Measurements from ENCODE around the gene PLAGL2.

Gene PLAGL2

DNA sequence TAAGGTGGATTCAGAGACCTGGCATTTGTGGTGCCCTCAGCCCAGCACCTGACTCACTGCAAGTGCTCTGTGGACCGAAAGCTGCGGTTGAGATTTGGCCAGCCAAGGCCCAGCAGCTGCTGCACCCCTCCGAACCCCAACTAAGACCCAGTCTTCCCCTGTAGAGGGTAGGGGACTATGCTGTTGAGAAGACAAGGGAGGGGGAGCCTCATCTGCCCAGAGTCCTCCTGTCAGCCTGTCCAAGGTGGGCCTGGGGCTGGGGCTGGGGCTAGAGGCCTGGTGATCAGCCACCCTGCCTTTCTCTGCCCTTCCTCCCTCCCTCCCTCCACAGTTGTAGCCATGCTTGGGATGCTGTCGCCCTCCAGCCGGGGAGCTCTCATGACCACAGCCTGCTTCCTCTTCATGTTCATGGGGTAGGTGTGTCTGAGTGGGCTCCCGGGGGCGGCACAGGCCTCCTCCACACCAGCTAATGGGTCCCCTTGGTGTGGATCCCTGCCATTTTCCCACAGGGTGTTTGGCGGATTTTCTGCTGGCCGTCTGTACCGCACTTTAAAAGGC, 57.2 kb downstream of the PLAGL2 start:
- no peak for DNase-seq

DNA sequence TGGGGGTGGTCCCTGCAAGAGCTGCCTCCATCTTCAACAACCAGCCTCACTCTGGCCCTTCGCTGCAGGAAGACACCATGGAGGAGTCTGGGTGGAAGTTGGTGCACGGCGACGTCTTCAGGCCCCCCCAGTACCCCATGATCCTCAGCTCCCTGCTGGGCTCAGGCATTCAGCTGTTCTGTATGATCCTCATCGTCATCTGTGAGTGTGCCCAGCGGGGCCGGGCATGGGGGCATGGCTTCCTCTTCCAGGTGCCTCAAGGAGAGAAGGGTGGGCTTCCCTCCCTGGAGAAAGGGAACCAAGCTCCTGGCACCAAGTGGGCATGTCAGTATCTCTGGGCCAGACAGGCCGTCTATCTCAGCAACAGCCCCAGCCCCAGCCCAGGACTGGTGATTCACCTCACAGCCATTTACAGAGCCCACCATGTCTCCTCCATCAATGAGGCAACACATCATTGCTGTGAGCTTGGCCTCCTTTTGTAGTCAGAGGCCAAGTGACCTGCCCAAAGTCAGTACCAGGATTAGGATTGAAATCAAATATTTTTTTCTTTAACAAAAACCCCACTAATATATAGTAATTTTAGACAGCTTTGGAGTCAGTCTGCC, 57.9 kb downstream of the PLAGL2 start:
- DNase-seq: no peak

DNA sequence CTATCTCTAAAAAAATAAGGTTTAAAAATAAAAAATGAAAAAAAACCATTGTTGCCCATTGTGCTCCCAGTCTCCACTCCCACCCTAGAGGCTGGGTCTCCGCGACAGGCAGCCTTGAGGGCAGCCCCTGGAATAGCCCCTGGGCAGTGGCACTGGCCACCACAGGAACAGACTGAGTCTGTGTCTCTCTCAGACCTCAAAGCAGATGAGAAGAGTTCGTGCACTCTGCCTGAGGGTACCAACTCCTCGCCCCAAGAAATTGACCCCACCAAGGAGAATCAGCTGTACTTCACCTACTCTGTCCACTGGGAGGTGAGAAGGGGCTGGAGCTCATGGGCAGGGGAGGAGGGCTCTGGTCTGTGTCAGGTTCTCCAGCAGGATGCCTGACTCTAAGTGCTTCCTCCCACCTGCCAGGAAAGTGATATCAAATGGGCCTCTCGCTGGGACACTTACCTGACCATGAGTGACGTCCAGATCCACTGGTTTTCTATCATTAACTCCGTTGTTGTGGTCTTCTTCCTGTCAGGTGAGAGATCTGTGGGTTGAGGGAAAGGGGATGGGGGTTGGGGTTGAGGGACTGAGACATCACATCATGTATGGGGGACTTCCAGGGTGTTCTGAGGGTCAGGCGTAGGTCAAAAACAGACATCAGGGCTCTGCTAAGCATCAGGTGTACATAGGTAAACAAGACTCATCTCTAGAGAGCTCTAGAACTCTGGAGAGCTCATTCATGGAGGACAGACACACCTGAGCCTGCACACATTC, 62.5 kb downstream of the PLAGL2 start:
- DNase-seq: no peak

DNA sequence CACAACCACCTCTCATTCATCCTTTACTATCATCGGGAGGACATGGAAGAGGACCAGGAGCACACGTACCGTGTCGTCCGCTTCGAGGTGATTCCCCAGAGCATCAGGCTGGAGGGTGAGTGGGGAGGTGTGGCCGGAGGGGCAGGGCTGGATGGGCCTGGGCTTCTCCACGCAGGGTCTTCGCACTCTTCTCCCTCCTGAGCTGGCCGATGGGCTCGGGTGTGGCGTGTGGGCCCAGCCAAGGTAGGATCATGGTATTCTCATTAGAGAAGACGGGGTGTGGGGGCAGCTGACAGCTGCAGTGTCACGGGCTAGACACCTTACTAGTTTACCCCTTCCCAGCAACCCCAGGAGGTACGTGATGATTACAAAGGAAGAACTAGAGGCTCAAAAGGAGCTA, 64.6 kb downstream of the PLAGL2 start:
- DNase-seq: no peak
